ENCODE measurements around the gene DRD4. TPM values are rescaled to one million over a fixed set of nuclear protein-coding genes. Genes with fewer than 3 reads are reported as not detected.
"Not testable (repeated sequence)": the region's sequence is repeated elsewhere in the genome, so short reads cannot be mapped to it uniquely, and the experiment has no call there.

Gene DRD4
- total RNA-seq, 1 donor from 2014 or later: not detected

DNA sequence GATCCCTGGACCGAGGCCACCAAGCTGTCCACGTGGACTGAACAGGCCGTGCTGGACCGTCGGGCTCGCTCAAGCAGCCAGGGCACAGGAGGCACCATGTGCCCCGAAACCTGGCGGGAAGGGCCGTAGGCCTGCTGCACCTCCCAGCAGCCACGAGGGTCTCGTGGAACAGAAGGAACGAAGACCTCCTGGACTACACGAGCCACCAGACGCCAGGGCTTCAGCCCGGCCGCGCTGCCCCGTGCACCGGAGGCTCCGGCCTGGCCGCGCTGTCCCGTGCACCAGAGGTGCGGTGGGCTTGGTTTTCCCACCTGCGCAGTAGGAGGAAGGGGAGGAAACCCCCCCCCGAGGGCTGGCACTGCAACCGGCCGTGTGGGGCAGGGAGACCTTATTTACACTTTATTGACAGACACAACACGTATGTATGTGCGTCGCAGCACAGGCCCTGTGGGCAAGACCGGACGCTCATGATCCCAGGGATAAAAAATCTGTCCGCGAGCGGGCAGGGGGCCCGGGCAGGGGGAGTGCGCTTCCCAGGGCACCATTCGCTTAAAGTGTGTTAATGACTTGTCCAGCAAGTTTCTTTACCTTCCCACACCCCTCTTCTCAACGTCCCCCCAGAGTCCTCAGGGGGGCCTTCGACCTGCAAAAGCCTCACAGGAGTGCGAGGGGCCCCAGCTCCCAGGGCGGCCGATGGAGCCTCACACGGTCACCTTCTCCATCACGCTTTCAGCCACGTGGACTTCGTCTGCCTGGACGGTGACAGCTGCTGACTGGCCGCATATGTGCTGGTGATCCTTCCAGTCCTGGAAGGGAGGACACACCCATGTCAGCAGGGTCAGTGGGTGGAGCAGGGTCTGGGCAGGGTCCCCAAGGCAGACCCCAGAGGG lies 7.0 kb downstream of the DRD4 start:
- Histone ChIP-seq H3K27ac (ENCODE audit: low read depth, low read length) (no peak overlapping the region), H3K9me3 (ENCODE audit: control insufficient read depth in 3 of 3, low read length in 3 of 3) (peaks cover 0 to 2% (median 0%) of the 10 kb centered on the region in 3 donors), H3K27me3 (ENCODE audit: control insufficient read depth in 3 of 3, insufficient read depth in 3 of 3, low read length in 3 of 3) (peaks cover 0 to 2% (median 2%) of the 10 kb centered on the region in 3 donors), H3K4me1 (ENCODE audit: control insufficient read depth in 3 of 3, insufficient read depth in 3 of 3, low read length in 3 of 3) (peaks cover 0 to 4% (median 2%) of the 10 kb centered on the region in 3 donors), H3K9ac (ENCODE audit: low read depth in 1 of 3, low read length in 3 of 3) (no peak overlapping the region), H3K4me3 (ENCODE audit: low read length in 3 of 3) (no peak overlapping the region), H3K36me3 (ENCODE audit: control insufficient read depth in 3 of 3, insufficient read depth in 3 of 3, low read length in 3 of 3) (peaks cover 11 to 14% (median 14%) of the 10 kb centered on the region in 3 donors)

DNA sequence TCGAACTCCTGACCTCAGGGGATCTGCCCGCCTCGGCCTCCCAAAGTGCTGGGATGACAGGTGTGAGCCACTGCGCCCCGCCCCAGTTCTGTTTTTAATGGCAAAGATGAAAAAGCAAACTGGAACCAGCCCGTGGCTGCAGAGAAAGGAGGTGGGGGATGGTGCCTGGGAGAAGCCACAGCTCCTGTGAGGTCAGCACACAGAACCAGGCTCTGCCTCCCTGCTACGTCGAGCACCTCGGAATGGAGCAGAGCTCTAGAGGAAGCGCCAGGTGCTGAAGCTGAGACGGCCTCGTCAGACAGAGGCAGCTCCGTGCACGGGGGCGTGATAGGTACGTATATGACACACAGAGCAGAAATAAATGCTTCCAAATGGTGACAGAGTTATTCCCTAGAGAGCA lies 8.5 kb downstream of the DRD4 start:
- Histone ChIP-seq H3K36me3 (ENCODE audit: control insufficient read depth in 3 of 3, insufficient read depth in 3 of 3, low read length in 3 of 3) (peaks cover 11 to 16% (median 14%) of the 10 kb centered on the region in 3 donors), H3K27ac (ENCODE audit: low read depth, low read length) (no peak overlapping the region), H3K27me3 (ENCODE audit: control insufficient read depth in 3 of 3, insufficient read depth in 3 of 3, low read length in 3 of 3) (no peaks in the 10 kb centered on the region), H3K4me1 (ENCODE audit: control insufficient read depth in 3 of 3, insufficient read depth in 3 of 3, low read length in 3 of 3) (no peaks in the 10 kb centered on the region), H3K4me3 (ENCODE audit: low read length in 3 of 3) (no peak overlapping the region), H3K9me3 (ENCODE audit: control insufficient read depth in 3 of 3, low read length in 3 of 3) (peaks cover 0 to 2% (median 0%) of the 10 kb centered on the region in 3 donors), H3K9ac (ENCODE audit: low read depth in 1 of 3, low read length in 3 of 3) (no peak overlapping the region)

DNA sequence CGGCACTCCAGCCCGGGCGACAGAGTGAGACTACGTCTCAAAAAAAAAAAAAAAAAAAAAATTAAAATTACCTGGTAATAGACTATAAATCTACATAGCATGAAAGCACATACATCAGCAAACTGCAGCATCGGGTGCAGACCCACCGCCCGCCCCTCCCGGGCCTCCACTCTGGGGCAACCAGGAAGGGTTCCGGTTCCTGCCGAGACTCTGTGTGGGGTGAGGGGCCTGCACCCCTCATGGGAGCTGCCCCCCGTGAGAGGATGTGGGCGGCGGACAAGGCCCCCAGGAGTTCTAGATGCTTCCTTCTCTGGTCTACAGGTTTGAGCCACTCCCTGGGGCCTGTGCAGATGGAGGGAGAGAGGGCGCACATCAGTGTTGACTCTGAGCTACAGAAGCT lies 9.1 kb downstream of the DRD4 start:
- Histone ChIP-seq H3K27me3 (ENCODE audit: control insufficient read depth in 3 of 3, insufficient read depth in 3 of 3, low read length in 3 of 3) (no peaks in the 10 kb centered on the region), H3K9me3 (ENCODE audit: control insufficient read depth in 3 of 3, low read length in 3 of 3) (peaks cover 0 to 2% (median 0%) of the 10 kb centered on the region in 3 donors), H3K36me3 (ENCODE audit: control insufficient read depth in 3 of 3, insufficient read depth in 3 of 3, low read length in 3 of 3) (peaks cover 13 to 16% (median 14%) of the 10 kb centered on the region in 3 donors), H3K4me3 (ENCODE audit: low read length in 3 of 3) (no peak overlapping the region), H3K4me1 (ENCODE audit: control insufficient read depth in 3 of 3, insufficient read depth in 3 of 3, low read length in 3 of 3) (no peaks in the 10 kb centered on the region), H3K27ac (ENCODE audit: low read depth, low read length) (no peak overlapping the region), H3K9ac (ENCODE audit: low read depth in 1 of 3, low read length in 3 of 3) (no peak overlapping the region)

DNA sequence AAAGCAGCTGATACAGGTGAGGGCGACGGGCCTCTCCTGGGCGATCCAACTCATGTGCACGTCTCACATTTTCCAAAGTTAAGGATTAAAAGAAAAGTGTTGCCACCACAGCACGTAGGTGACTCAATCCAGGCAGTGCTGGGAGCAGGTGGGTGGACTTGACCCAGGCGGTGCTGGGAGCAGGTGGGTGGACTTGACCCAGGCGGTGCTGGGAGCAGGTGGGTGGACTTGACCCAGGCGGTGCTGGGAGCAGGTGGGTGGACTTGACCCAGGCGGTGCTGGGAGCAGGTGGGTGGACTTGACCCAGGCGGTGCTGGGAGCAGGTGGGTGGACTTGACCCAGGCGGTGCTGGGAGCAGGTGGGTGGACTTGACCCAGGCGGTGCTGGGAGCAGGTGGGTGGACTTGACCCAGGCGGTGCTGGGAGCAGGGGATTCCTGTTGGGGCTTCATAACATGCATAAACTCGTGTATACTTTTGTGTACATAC lies 10.6 kb downstream of the DRD4 start:
- not testable (repeated sequence) for H3K9me3 ChIP-seq (ENCODE audit: control insufficient read depth in 3 of 3, low read length in 3 of 3); H3K4me1 ChIP-seq (ENCODE audit: control insufficient read depth in 3 of 3, insufficient read depth in 3 of 3, low read length in 3 of 3); H3K27ac ChIP-seq (ENCODE audit: low read depth, low read length); H3K9ac ChIP-seq (ENCODE audit: low read depth in 1 of 3, low read length in 3 of 3); H3K27me3 ChIP-seq (ENCODE audit: control insufficient read depth in 3 of 3, insufficient read depth in 3 of 3, low read length in 3 of 3); H3K4me3 ChIP-seq (ENCODE audit: low read length in 3 of 3)
- peaks cover 10 to 15% (median 10%) of the 10 kb centered on the region in 3 donors for H3K36me3 ChIP-seq (ENCODE audit: control insufficient read depth in 3 of 3, insufficient read depth in 3 of 3, low read length in 3 of 3)

DNA sequence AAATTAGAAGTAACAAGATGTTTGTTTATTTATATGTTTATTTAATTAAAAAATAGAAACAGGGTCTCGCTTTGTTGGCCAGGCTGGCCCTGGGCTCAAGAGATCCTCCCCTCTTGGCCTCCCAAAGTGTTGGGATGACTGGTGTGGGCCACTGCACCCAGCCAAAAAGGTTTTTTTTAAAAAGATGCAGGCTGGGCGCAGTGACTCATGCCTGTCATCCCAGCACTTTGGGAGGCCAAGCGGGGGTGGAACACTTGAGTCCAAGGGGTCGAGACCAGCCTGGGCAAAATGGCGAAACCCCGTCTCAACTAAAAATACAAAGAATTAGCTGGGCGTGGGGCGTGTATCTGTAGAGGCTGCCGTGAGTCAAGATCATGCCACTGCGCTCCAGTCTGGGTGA lies 13.4 kb downstream of the DRD4 start:
- Histone ChIP-seq H3K9ac (ENCODE audit: low read depth in 1 of 3, low read length in 3 of 3) (no peak overlapping the region), H3K4me3 (ENCODE audit: low read length in 3 of 3) (no peak overlapping the region), H3K4me1 (ENCODE audit: control insufficient read depth in 3 of 3, insufficient read depth in 3 of 3, low read length in 3 of 3) (no peaks in the 10 kb centered on the region), H3K36me3 (ENCODE audit: control insufficient read depth in 3 of 3, insufficient read depth in 3 of 3, low read length in 3 of 3) (peaks cover 3 to 7% (median 4%) of the 10 kb centered on the region in 3 donors), H3K27ac (ENCODE audit: low read depth, low read length) (no peak overlapping the region), H3K27me3 (ENCODE audit: control insufficient read depth in 3 of 3, insufficient read depth in 3 of 3, low read length in 3 of 3) (no peaks in the 10 kb centered on the region), H3K9me3 (ENCODE audit: control insufficient read depth in 3 of 3, low read length in 3 of 3) (no peaks in the 10 kb centered on the region)

DNA sequence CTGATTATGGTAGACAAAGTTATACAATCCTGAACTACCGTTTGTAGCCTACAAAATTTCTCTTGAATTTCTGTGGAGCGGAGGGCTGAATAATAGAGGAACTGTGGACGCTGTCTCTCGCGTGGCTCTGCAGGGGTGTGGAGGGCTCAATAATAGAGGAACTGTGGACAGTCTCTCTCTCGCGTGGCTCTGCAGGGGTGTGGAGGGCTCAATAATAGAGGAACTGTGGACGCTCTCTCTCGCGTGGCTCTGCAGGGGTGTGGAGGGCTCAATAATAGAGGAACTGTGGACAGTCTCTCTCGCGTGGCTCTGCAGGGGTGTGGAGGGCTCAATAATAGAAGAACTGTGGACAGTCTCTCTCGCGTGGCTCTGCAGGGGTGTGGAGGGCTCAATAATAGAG lies 16.1 kb downstream of the DRD4 start:
- H3K4me1 ChIP-seq (ENCODE audit: control insufficient read depth in 3 of 3, insufficient read depth in 3 of 3, low read length in 3 of 3); H3K36me3 ChIP-seq (ENCODE audit: control insufficient read depth in 3 of 3, insufficient read depth in 3 of 3, low read length in 3 of 3); H3K27me3 ChIP-seq (ENCODE audit: control insufficient read depth in 3 of 3, insufficient read depth in 3 of 3, low read length in 3 of 3); H3K27ac ChIP-seq (ENCODE audit: low read depth, low read length); H3K9ac ChIP-seq (ENCODE audit: low read depth in 1 of 3, low read length in 3 of 3); H3K4me3 ChIP-seq (ENCODE audit: low read length in 3 of 3); H3K9me3 ChIP-seq (ENCODE audit: control insufficient read depth in 3 of 3, low read length in 3 of 3): not testable (repeated sequence)

DNA sequence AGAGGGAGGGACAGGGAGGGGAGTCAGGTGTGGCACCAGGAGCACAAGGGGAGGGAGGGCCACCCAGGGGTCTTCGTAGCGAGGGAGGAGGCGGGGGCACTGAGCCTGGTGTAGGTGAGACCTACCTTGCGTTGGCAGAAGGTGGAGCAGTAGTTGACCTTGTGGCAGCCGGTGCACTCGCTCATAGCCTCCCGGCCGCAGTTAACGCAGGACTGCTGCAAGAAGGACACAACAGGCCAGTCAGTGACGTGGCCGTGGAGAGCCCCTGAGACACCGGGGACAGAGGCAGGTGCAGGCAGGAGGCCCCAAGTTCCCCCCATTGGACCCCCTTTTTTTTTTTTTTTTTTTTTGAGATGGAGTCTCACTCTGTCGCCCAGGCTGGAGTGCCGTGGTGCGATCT lies 16.8 kb downstream of the DRD4 start:
- Histone ChIP-seq H3K9me3 (ENCODE audit: control insufficient read depth in 3 of 3, low read length in 3 of 3) (no peaks in the 10 kb centered on the region), H3K27me3 (ENCODE audit: control insufficient read depth in 3 of 3, insufficient read depth in 3 of 3, low read length in 3 of 3) (no peaks in the 10 kb centered on the region), H3K4me3 (ENCODE audit: low read length in 3 of 3) (no peak overlapping the region), H3K9ac (ENCODE audit: low read depth in 1 of 3, low read length in 3 of 3) (no peak overlapping the region), H3K36me3 (ENCODE audit: control insufficient read depth in 3 of 3, insufficient read depth in 3 of 3, low read length in 3 of 3) (peaks cover 5 to 7% (median 6%) of the 10 kb centered on the region in 3 donors), H3K4me1 (ENCODE audit: control insufficient read depth in 3 of 3, insufficient read depth in 3 of 3, low read length in 3 of 3) (no peaks in the 10 kb centered on the region), H3K27ac (ENCODE audit: low read depth, low read length) (no peak overlapping the region)

DNA sequence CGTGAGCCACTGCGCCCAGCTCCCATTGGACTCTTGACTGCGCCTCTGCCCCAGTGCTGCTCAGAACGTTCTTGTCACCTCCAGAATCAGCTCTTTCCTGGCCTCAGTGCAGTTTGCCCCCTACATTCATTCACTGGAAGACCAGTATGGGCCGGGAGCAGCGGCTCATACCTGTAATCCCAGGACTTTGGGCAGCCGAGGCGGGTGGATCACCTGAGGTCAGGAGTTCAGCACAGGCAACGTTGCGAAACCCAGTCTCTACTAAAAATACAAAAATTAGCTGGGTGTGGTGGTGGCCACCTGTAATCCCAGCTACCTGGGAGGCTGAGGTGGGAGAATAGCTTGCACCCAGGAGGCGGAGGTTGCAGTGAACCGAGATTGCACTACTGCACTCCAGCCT lies 17.4 kb downstream of the DRD4 start:
- H3K27me3 ChIP-seq (ENCODE audit: control insufficient read depth in 3 of 3, insufficient read depth in 3 of 3, low read length in 3 of 3); H3K4me3 ChIP-seq (ENCODE audit: low read length in 3 of 3); H3K4me1 ChIP-seq (ENCODE audit: control insufficient read depth in 3 of 3, insufficient read depth in 3 of 3, low read length in 3 of 3); H3K9me3 ChIP-seq (ENCODE audit: control insufficient read depth in 3 of 3, low read length in 3 of 3); H3K9ac ChIP-seq (ENCODE audit: low read depth in 1 of 3, low read length in 3 of 3); H3K36me3 ChIP-seq (ENCODE audit: control insufficient read depth in 3 of 3, insufficient read depth in 3 of 3, low read length in 3 of 3); H3K27ac ChIP-seq (ENCODE audit: low read depth, low read length): not testable (repeated sequence)

DNA sequence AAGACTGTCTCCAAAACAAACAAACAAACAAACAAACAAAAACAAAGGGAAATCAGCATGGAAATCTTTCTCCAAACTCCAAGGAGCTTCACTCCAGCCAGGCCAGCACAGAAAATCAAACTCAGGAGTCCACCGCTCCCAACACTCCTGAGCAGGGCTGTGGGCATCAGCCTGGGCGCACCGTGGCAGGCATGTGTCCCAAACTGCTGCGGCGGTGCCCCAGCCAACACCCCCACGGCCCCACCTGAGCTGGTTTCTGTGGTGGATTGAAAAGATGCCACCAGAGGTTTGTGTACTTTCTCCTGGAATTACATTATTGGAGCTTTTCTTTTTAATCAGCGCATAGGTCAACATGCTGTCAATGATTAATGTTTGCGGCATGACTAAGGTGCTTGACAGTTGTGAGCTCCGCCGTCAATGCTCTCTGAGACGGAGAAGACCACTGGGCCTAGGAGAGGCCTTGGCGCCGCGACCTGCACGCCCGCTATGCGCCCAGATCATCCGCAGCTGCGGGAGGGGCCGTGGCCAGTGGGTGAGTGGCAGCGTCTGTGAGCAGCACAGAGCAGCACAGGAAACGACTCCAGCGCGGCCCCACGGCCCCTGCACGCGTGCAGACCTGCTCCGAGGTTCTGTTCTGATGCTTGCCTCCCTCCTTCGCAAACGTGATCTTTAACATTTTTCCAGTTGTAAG lies 18.1 kb downstream of the DRD4 start:
- Histone ChIP-seq H3K27me3 (ENCODE audit: control insufficient read depth in 3 of 3, insufficient read depth in 3 of 3, low read length in 3 of 3) (no peaks in the 10 kb centered on the region), H3K9me3 (ENCODE audit: control insufficient read depth in 3 of 3, low read length in 3 of 3) (no peaks in the 10 kb centered on the region), H3K9ac (ENCODE audit: low read depth in 1 of 3, low read length in 3 of 3) (no peak overlapping the region), H3K4me1 (ENCODE audit: control insufficient read depth in 3 of 3, insufficient read depth in 3 of 3, low read length in 3 of 3) (no peaks in the 10 kb centered on the region), H3K36me3 (ENCODE audit: control insufficient read depth in 3 of 3, insufficient read depth in 3 of 3, low read length in 3 of 3) (peaks cover 7 to 9% (median 7%) of the 10 kb centered on the region in 3 donors), H3K27ac (ENCODE audit: low read depth, low read length) (no peak overlapping the region), H3K4me3 (ENCODE audit: low read length in 3 of 3) (no peak overlapping the region)

DNA sequence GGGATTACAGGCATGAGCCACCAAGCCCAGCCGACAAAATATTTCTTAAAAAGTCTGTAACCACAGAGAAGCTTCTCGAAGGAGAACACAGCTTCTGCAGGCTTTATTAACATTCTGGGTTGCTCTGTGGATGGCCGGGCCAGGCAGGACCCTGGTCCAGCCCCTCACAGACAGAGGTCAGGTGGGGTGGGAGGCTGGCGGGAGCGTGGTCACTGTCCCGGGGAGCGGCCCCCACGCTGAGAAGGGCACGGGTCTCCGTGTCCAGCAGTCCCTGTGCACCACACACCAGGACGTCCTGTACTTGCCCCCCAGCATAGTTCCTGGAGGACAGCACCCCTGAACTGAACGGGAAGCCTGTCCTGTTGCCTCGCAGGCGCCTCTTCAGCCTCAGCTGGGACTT lies 19.4 kb downstream of the DRD4 start:
- Histone ChIP-seq H3K9ac (ENCODE audit: low read depth in 1 of 3, low read length in 3 of 3) (no peak overlapping the region), H3K36me3 (ENCODE audit: control insufficient read depth in 3 of 3, insufficient read depth in 3 of 3, low read length in 3 of 3) (peaks cover 5 to 9% (median 7%) of the 10 kb centered on the region in 3 donors), H3K9me3 (ENCODE audit: control insufficient read depth in 3 of 3, low read length in 3 of 3) (no peaks in the 10 kb centered on the region), H3K4me1 (ENCODE audit: control insufficient read depth in 3 of 3, insufficient read depth in 3 of 3, low read length in 3 of 3) (peaks cover 0 to 6% (median 3%) of the 10 kb centered on the region in 3 donors), H3K4me3 (ENCODE audit: low read length in 3 of 3) (no peak overlapping the region), H3K27ac (ENCODE audit: low read depth, low read length) (no peak overlapping the region), H3K27me3 (ENCODE audit: control insufficient read depth in 3 of 3, insufficient read depth in 3 of 3, low read length in 3 of 3) (no peaks in the 10 kb centered on the region)

All from skeletal muscle tissue (tissue), 4 donors.